ENCODE results near the gene CCDC33.

DNA sequence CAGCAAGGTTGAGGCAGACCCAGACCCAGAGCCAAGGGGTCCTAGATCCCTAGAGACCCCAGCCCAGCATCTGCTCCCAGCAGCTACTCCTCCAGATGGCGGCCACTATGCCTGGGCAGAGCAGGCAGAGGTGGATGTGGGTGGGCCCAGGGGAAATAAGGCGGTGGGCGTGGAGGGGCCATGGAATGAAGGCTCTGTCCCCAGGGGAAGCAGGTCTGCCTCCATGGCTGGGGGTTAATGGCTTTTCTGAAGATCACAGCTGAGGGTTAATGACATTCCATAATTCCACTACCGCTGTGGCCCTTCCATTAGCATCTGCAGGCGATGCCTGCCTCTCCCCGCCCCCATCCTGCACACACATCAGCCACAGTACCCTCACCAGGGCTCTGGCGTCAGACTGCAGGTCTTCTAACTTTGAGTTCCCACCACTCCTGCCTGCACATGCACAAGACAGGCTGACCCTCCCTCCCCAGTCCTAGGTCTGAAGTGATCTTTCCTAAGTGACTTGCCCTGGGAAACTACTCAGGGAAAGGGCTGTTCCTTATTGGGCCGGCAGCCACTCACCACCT is 41.2 kb downstream of the CCDC33 start:
- TF ChIP-seq, protein P1, sequence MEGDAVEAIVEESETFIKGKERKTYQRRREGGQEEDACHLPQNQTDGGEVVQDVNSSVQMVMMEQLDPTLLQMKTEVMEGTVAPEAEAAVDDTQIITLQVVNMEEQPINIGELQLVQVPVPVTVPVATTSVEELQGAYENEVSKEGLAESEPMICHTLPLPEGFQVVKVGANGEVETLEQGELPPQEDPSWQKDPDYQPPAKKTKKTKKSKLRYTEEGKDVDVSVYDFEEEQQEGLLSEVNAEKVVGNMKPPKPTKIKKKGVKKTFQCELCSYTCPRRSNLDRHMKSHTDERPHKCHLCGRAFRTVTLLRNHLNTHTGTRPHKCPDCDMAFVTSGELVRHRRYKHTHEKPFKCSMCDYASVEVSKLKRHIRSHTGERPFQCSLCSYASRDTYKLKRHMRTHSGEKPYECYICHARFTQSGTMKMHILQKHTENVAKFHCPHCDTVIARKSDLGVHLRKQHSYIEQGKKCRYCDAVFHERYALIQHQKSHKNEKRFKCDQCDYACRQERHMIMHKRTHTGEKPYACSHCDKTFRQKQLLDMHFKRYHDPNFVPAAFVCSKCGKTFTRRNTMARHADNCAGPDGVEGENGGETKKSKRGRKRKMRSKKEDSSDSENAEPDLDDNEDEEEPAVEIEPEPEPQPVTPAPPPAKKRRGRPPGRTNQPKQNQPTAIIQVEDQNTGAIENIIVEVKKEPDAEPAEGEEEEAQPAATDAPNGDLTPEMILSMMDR (IDR thresholded peaks at IDR 0.05) = no peak
- TF ChIP-seq POLR2AphosphoS5 (IDR thresholded peaks at IDR 0.05) = no peak
- no peak for TF ChIP-seq POLR2A (IDR thresholded peaks at IDR 0.05; ENCODE audit: low read depth)
- TF ChIP-seq EP300 (IDR thresholded peaks at IDR 0.05) = no peak
